ENCODE data around the gene HEATR5A.
"Not testable (repeated sequence)": the region's sequence is repeated elsewhere in the genome, so short reads cannot be mapped to it uniquely, and the experiment has no call there.

HEATR5A gene

GRCh38 chr14:31380106-31380505 lies 40.2 kb downstream of the HEATR5A start:
- no peak for TF ChIP-seq CTCF (IDR thresholded peaks at IDR 0.05; ENCODE audit: low read depth, low read length, missing control alignments)
- no peak for DNase-seq (ENCODE audit: low read depth)
- H3K4me3 ChIP-seq (ENCODE audit: low read depth, low read length): no peak overlapping the region

GRCh38 chr14:31379125-31379947 lies 41.0 kb downstream of the HEATR5A start:
- DNase-seq (ENCODE audit: low read depth); H3K4me3 ChIP-seq (ENCODE audit: low read depth, low read length): not testable (repeated sequence)

- H3K4me3 ChIP-seq (ENCODE audit: low read depth, low read length): no peak overlapping the region
- DNase-seq (ENCODE audit: low read depth): no peak
- TF ChIP-seq CTCF (IDR thresholded peaks at IDR 0.05; ENCODE audit: low read depth, low read length, missing control alignments): no peak
Measured at GRCh38 chr14:31377433-31377832, 42.9 kb downstream of the HEATR5A start.

- no peak for TF ChIP-seq CTCF (IDR thresholded peaks at IDR 0.05; ENCODE audit: low read depth, low read length, missing control alignments)
- H3K4me3 ChIP-seq (ENCODE audit: low read depth, low read length): no peak overlapping the region
- no peak for DNase-seq (ENCODE audit: low read depth)
Measured at GRCh38 chr14:31371646-31372045, 48.7 kb downstream of the HEATR5A start.

GRCh38 chr14:31363331-31364073 lies 56.8 kb downstream of the HEATR5A start:
- no peak for TF ChIP-seq CTCF (IDR thresholded peaks at IDR 0.05; ENCODE audit: low read depth, low read length, missing control alignments)
- DNase-seq (ENCODE audit: low read depth): no peak
- no peak overlapping the region for H3K4me3 ChIP-seq (ENCODE audit: low read depth, low read length)

GRCh38 chr14:31362746-31363145 lies 57.6 kb downstream of the HEATR5A start:
- H3K4me3 ChIP-seq (ENCODE audit: low read depth, low read length): no peak overlapping the region
- no peak for TF ChIP-seq CTCF (IDR thresholded peaks at IDR 0.05; ENCODE audit: low read depth, low read length, missing control alignments)
- DNase-seq (ENCODE audit: low read depth): no peak

GRCh38 chr14:31361761-31362160 lies 58.6 kb downstream of the HEATR5A start:
- not testable (repeated sequence) for H3K4me3 ChIP-seq (ENCODE audit: low read depth, low read length); DNase-seq (ENCODE audit: low read depth)
